Inferior parietal cortex (tissue), 1 donor: ENCODE measurements around the gene DNAJC24.

Experiments used
- DNase-seq: peaks from one replicate; pipeline ENCODE4 v3.0.0-alpha.2; 2016; ENCODE audit errors: extremely low spot score

Gene DNAJC24

GRCh38 chr11:31415435-31415834 is 45.8 kb downstream of the DNAJC24 start:
- DNase-seq, result no peak

- DNase-seq, result no peak
These were observed 47.7 kb downstream of the DNAJC24 start for GRCh38 chr11:31417357-31417756.

GRCh38 chr11:31417816-31418215 is 48.2 kb downstream of the DNAJC24 start:
- no peak for DNase-seq

- no peak for DNase-seq
These were observed 49.5 kb downstream of the DNAJC24 start for GRCh38 chr11:31419138-31419537.

GRCh38 chr11:31419669-31420068 is 50.0 kb downstream of the DNAJC24 start:
- no peak for DNase-seq

- DNase-seq, result no peak
These were observed 52.2 kb downstream of the DNAJC24 start for GRCh38 chr11:31421820-31422219.

- no peak for DNase-seq
These were observed 53.0 kb downstream of the DNAJC24 start for GRCh38 chr11:31422703-31423102.

GRCh38 chr11:31424652-31425051 is 55.0 kb downstream of the DNAJC24 start:
- no peak for DNase-seq

GRCh38 chr11:31433851-31434250 is 64.2 kb downstream of the DNAJC24 start:
- DNase-seq, result no peak

- no peak for DNase-seq
These were observed 68.2 kb downstream of the DNAJC24 start for GRCh38 chr11:31437742-31438435.

- DNase-seq, result no peak
These were observed 71.6 kb downstream of the DNAJC24 start for GRCh38 chr11:31441296-31441695.

GRCh38 chr11:31442086-31442485 is 72.4 kb downstream of the DNAJC24 start:
- no peak for DNase-seq

GRCh38 chr11:31443802-31444201 is 74.1 kb downstream of the DNAJC24 start:
- DNase-seq, result no peak

- DNase-seq, result no peak
These were observed 76.0 kb downstream of the DNAJC24 start for GRCh38 chr11:31445621-31446020.

- no peak for DNase-seq
These were observed 79.4 kb downstream of the DNAJC24 start for GRCh38 chr11:31449040-31449439.

- DNase-seq, result no peak
These were observed 81.2 kb downstream of the DNAJC24 start for GRCh38 chr11:31450841-31451240.

GRCh38 chr11:31455177-31455576 is 85.5 kb downstream of the DNAJC24 start:
- no peak for DNase-seq

GRCh38 chr11:31464436-31464835 is 94.8 kb downstream of the DNAJC24 start:
- DNase-seq, result no peak

GRCh38 chr11:31474083-31474482 is 104.4 kb downstream of the DNAJC24 start:
- DNase-seq, result no peak

- no peak for DNase-seq
These were observed 108.0 kb downstream of the DNAJC24 start for GRCh38 chr11:31477528-31478222.

GRCh38 chr11:31478223-31478590 is 108.5 kb downstream of the DNAJC24 start:
- DNase-seq, result no peak

- no peak for DNase-seq
These were observed 109.4 kb downstream of the DNAJC24 start for GRCh38 chr11:31479066-31479465.

GRCh38 chr11:31480930-31481329 is 111.3 kb downstream of the DNAJC24 start:
- no peak for DNase-seq
